ENCODE data around the gene CALCB.

Gene CALCB

GRCh38 chr11:15113381-15113780 lies 40.0 kb downstream of the CALCB start (continued):
- TF ChIP-seq, protein P1, sequence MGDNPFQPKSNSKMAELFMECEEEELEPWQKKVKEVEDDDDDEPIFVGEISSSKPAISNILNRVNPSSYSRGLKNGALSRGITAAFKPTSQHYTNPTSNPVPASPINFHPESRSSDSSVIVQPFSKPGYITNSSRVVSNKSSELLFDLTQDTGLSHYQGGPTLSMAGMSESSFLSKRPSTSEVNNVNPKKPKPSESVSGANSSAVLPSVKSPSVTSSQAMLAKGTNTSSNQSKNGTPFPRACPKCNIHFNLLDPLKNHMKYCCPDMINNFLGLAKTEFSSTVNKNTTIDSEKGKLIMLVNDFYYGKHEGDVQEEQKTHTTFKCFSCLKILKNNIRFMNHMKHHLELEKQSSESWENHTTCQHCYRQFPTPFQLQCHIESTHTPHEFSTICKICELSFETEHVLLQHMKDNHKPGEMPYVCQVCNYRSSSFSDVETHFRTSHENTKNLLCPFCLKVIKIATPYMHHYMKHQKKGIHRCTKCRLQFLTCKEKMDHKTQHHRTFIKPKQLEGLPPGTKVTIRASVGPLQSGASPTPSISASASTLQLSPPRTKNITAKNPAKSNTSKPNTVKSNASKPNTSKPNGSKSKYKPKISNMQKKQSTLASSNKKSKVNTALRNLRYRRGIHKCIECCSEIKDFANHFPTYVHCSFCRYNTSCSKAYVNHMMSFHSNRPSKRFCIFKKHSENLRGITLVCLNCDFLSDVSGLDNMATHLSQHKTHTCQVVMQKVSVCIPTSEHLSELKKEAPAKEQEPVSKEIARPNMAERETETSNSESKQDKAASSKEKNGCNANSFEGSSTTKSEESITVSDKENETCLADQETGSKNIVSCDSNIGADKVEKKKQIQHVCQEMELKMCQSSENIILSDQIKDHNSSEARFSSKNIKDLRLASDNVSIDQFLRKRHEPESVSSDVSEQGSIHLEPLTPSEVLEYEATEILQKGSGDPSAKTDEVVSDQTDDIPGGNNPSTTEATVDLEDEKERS (tag by site-specific recombination; IDR thresholded peaks at IDR 0.05): no peak
- TF ChIP-seq ZNF121 (tag by site-specific recombination; IDR thresholded peaks at IDR 0.05): no peak
- no peak for TF ChIP-seq ZNF473 (tag by site-specific recombination; IDR thresholded peaks at IDR 0.05)
- no peak for TF ChIP-seq ZBTB1 (tag by site-specific recombination; IDR thresholded peaks at IDR 0.05)

GRCh38 chr11:15114501-15115475 lies 41.4 kb downstream of the CALCB start, which contains the start of gene INSC:
Gene INSC, plus strand, starts transcription at chr11:15114923. Its CDS starts 34,252 bp downstream, at chr11:15149175.
- no peaks in the 10 kb centered on the region for H3K36me3 ChIP-seq (ENCODE audit: control insufficient read depth in 2 of 2, insufficient read depth in 1 of 2, low read length in 2 of 2)
- no peaks in the 10 kb centered on the region for H3K4me1 ChIP-seq (ENCODE audit: control insufficient read depth, insufficient read depth, low read length)
- ChIA-PET POLR2A (no interaction called here), CTCF (interaction anchor here (0.6 to 5.0 kb wide), 5 partner anchors 14 to 77 kb away, joined by 3 to 25 read pairs (median 4); no protein-coding TSS in a partner anchor)
- TF ChIP-seq PBX3 (CRISPR knock-in tag; IDR thresholded peaks at IDR 0.05) (no peak), WT1 (tag by site-specific recombination; IDR thresholded peaks at IDR 0.05) (no peak), ZNF366 (tag by site-specific recombination; conservative IDR thresholded peaks at IDR 0.05) (no peak), ZNF302 (tag by site-specific recombination; IDR thresholded peaks at IDR 0.05; ENCODE audit: low read depth) (no peak), ZNF549 (tag by site-specific recombination; IDR thresholded peaks at IDR 0.05) (no peak), SP3 (tag by site-specific recombination; IDR thresholded peaks at IDR 0.05) (no peak), ZBTB20 (tag by site-specific recombination; IDR thresholded peaks at IDR 0.05) (no peak), ZNF624 (tag by site-specific recombination; IDR thresholded peaks at IDR 0.05) (no peak), ZNF350 (tag by site-specific recombination; IDR thresholded peaks at IDR 0.05) (no peak), ZNF707 (tag by site-specific recombination; IDR thresholded peaks at IDR 0.05) (no peak), ZNF292 (tag by site-specific recombination; IDR thresholded peaks at IDR 0.05; ENCODE audit: borderline replicate concordance, low read depth) (no peak), ZNF354C (tag by site-specific recombination; IDR thresholded peaks at IDR 0.05; ENCODE audit: borderline replicate concordance, low read depth) (no peak), ZNF274 (IDR thresholded peaks at IDR 0.05; ENCODE audit: low read length) (no peak), ZNF274 (tag by site-specific recombination; IDR thresholded peaks at IDR 0.05; ENCODE audit: borderline replicate concordance) (no peak), ZNF404 (tag by site-specific recombination; IDR thresholded peaks at IDR 0.05) (no peak), ZEB2 (tag by site-specific recombination; IDR thresholded peaks at IDR 0.05) (no peak), ZNF26 (tag by site-specific recombination; IDR thresholded peaks at IDR 0.05) (no peak), ZNF19 (tag by site-specific recombination; IDR thresholded peaks at IDR 0.05; ENCODE audit: low read depth) (no peak), SALL2 (tag by site-specific recombination; IDR thresholded peaks at IDR 0.05; ENCODE audit: borderline replicate concordance) (no peak), ZNF560 (tag by site-specific recombination; IDR thresholded peaks at IDR 0.05; ENCODE audit: borderline replicate concordance) (no peak)
- no peak within 1 kb of the TSS for H3K27ac ChIP-seq (ENCODE audit: extremely low read depth, low read depth, low read length)
- H3K9me3 ChIP-seq (ENCODE audit: control insufficient read depth, insufficient read depth, low read depth, low read length): no peaks in the 10 kb centered on the region
- H3K4me3 ChIP-seq (ENCODE audit: low read depth, low read length): no peak within 1 kb of the TSS

Measured in HEK293 (cell line).